Measurements from ENCODE around the gene DCTN3.
A peak's percentile ranks its signal among the peaks of the same experiment; 100 is the strongest.

The DCTN3 gene

GRCh38 chr9:34591917-34592866, 28.1 kb downstream of the DCTN3 start:
- no peak for DNase-seq (ENCODE audit: low read depth in 1 of 2, low spot score in 1 of 2)
- Histone ChIP-seq H3K27ac (replicated peaks) (no peak overlapping the region), H3K4me3 (replicated peaks; ENCODE audit: insufficient read depth, low read length) (no peak overlapping the region), H3K27me3 (ENCODE audit: insufficient read depth, poor library complexity, severe bottlenecking) (peaks cover 58% of the 10 kb centered on the region)
- no peak for TF ChIP-seq CTCF (IDR thresholded peaks at IDR 0.05; ENCODE audit: insufficient read depth, low read length)
- no peak for TF ChIP-seq REST (IDR thresholded peaks at IDR 0.05; ENCODE audit: insufficient replicate concordance, low read depth)
- TF ChIP-seq GABPA (IDR thresholded peaks at IDR 0.05; ENCODE audit: low read depth): no peak

GRCh38 chr9:34591248-34591916, 28.9 kb downstream of the DCTN3 start:
- H3K27me3 ChIP-seq (ENCODE audit: insufficient read depth, poor library complexity, severe bottlenecking): peaks cover 66% of the 10 kb centered on the region
- peak overlapping the region; percentile 21 for H3K4me3 ChIP-seq (replicated peaks; ENCODE audit: insufficient read depth, low read length)
- no peak overlapping the region for H3K27ac ChIP-seq (replicated peaks)
- DNase-seq (ENCODE audit: low read depth in 1 of 2, low spot score in 1 of 2): peak; percentile 57 to 67
- TF ChIP-seq REST (IDR thresholded peaks at IDR 0.05; ENCODE audit: insufficient replicate concordance, low read depth) (no peak), SPI1 (IDR thresholded peaks at IDR 0.05; ENCODE audit: borderline replicate concordance, low read depth) (no peak), GABPA (IDR thresholded peaks at IDR 0.05; ENCODE audit: low read depth) (no peak), CTCF (IDR thresholded peaks at IDR 0.05; ENCODE audit: insufficient read depth, low read length) (peak; percentile 66)

GRCh38 chr9:34590381-34591247, 29.7 kb downstream of the DCTN3 start:
- no peak for TF ChIP-seq POLR2AphosphoS5 (IDR thresholded peaks at IDR 0.05; ENCODE audit: low read depth)
- no peak for TF ChIP-seq CTCF (IDR thresholded peaks at IDR 0.05; ENCODE audit: insufficient read depth, low read length)
- no peak for TF ChIP-seq SPI1 (IDR thresholded peaks at IDR 0.05; ENCODE audit: borderline replicate concordance, low read depth)
- TF ChIP-seq GABPA (IDR thresholded peaks at IDR 0.05; ENCODE audit: low read depth): no peak
- no peak for TF ChIP-seq REST (IDR thresholded peaks at IDR 0.05; ENCODE audit: insufficient replicate concordance, low read depth)
- Histone ChIP-seq H3K27me3 (ENCODE audit: insufficient read depth, poor library complexity, severe bottlenecking) (peaks cover 71% of the 10 kb centered on the region), H3K4me3 (replicated peaks; ENCODE audit: insufficient read depth, low read length) (peak overlapping the region; percentile 21), H3K27ac (replicated peaks) (no peak overlapping the region)
- DNase-seq (ENCODE audit: low read depth in 1 of 2, low spot score in 1 of 2): no peak

All from HL-60 (cell line).